HepG2 (cell line): Measurements from ENCODE around the gene MOBP. TPM values are rescaled to one million over a fixed set of nuclear protein-coding genes. Genes with fewer than 3 reads are reported as not detected.

ENCODE experiments used
- ATAC-seq: fragments of 200-7000 bp; cut with Tn5 transposase; 3 replicates; pipeline ENCODE4 v1.9.1; 2020; ENCODE audit warnings: mild to moderate bottlenecking, moderate library complexity
- BruUV-seq: library from RNA; stranded (reverse); fragments of 400-500 nt; replicated peaks from 2 replicates; lab custom pipeline; 2021; lab: Mats Ljungman, UMichigan
- CTCF ChIA-PET: fragments of 300-600 bp; formaldehyde crosslinking; extraction: SDS; loops from one replicate; lab custom pipeline; 2021; ENCODE audit warnings: low total read pairs, inconsistent platforms, low intra/inter-chr PET ratio; lab: Yijun Ruan, JAX
- POLR2A ChIA-PET: fragments of 350-600 bp; sonication (Branson Sonifier 250); formaldehyde crosslinking; loops from one replicate; lab custom pipeline; 2020; ENCODE audit warnings: antibody characterized with exemption, inconsistent platforms; lab: Yijun Ruan, JAX
- DNase-seq: peaks from one replicate; pipeline ENCODE4 v3.0.0-alpha.2; 2015; ENCODE audit warnings: low spot score
- FAIRE-seq: peaks from 3 replicates; lab custom pipeline; 2011; peaks lifted over from hg19 to GRCh38; lab: Jason Lieb, UNC
- H2AFZ ChIP-seq: one replicate; pipeline ENCODE4 v1.6.1; 2011; ENCODE audit warnings: low read length, inconsistent platforms
- H3K27ac ChIP-seq: fragments of 300-600 bp; 3 replicates; pipeline ENCODE4 v1.8.0; 2011; ENCODE audit warnings: mixed run types, mild to moderate bottlenecking, mixed read lengths, low read length, inconsistent platforms; ENCODE audit not compliant: insufficient read depth; ENCODE audit errors: extremely low read length
- H3K27me3 ChIP-seq, 2 experiments: fragments of 200-600 bp in 1 of 2; 2 replicates in 1 of 2; 3 replicates in 1 of 2; pipeline versions ENCODE4 v1.6.0 to v1.8.0; 2011; ENCODE audit warnings: low read length in 2 of 2, mild to moderate bottlenecking in 2 of 2, moderate library complexity in 2 of 2, inconsistent platforms in 1 of 2; ENCODE audit not compliant: insufficient read depth in 2 of 2, control insufficient read depth in 1 of 2
- H3K36me3 ChIP-seq, 2 experiments: fragments of 200-600 bp in 1 of 2; replicated peaks in 1 of 2; 2 replicates in 1 of 2; 3 replicates in 1 of 2; pipeline versions ENCODE4 v1.5.1 to v1.8.0; 2011; ENCODE audit warnings: low read length in 2 of 2, inconsistent platforms in 1 of 2; ENCODE audit not compliant: insufficient read depth in 2 of 2, control insufficient read depth in 1 of 2
- H3K4me1 ChIP-seq: 2 replicates; pipeline ENCODE4 v1.5.1; 2012; ENCODE audit warnings: low read length, inconsistent platforms; ENCODE audit not compliant: insufficient read depth
- H3K4me2 ChIP-seq: 2 replicates; pipeline ENCODE4 v1.6.0; 2011; ENCODE audit warnings: low read depth, low read length, inconsistent platforms
- H3K4me3 ChIP-seq, 3 experiments: fragments of 200-600 bp in 1 of 3; sonication (generic), shearing (Covaris generic) in 1 of 3; replicated peaks in 1 of 3; 2 replicates each; pipeline ENCODE4 v1.5.1; 2011 to 2016; ENCODE audit warnings: low read length in 3 of 3, inconsistent platforms in 2 of 3, low read depth in 2 of 3, mild to moderate bottlenecking in 2 of 3, control low read depth in 1 of 3, mixed read lengths in 1 of 3; ENCODE audit not compliant: insufficient read depth in 1 of 3
- H3K79me2 ChIP-seq: one replicate; pipeline ENCODE4 v1.6.1; 2011; ENCODE audit warnings: low read length, inconsistent platforms; ENCODE audit not compliant: insufficient read depth
- H3K9ac ChIP-seq: 2 replicates; pipeline ENCODE4 v1.6.0; 2011; ENCODE audit warnings: mild to moderate bottlenecking, low read depth, low read length, inconsistent platforms; ENCODE audit not compliant: insufficient read depth
- H3K9me3 ChIP-seq: 2 replicates; pipeline ENCODE4 v1.5.1; 2012; ENCODE audit warnings: mild to moderate bottlenecking, low read length
- H4K20me1 ChIP-seq: 2 replicates; pipeline ENCODE4 v1.6.0; 2011; ENCODE audit warnings: inconsistent platforms, mild to moderate bottlenecking, low read length, moderate library complexity; ENCODE audit not compliant: insufficient read depth
- ARNTL ChIP-seq: sonication (generic); formaldehyde crosslinking; IDR thresholded peaks from 2 replicates; pipeline ENCODE4 v1.4.0; 2020; ENCODE audit warnings: mild to moderate bottlenecking, missing genetic modification reagents
- ATF1 ChIP-seq: IDR thresholded peaks from 2 replicates; pipeline ENCODE4 v1.6.1; 2016; ENCODE audit warnings: mild to moderate bottlenecking, control low read depth
- CCAR2 ChIP-seq: fragments of 200-400 bp; formaldehyde crosslinking; optimal IDR thresholded peaks from 2 replicates; pipeline ENCODE3; 2018; ENCODE audit warnings: low read depth, mild to moderate bottlenecking, low read length, moderate library complexity
- CSRNP2 ChIP-seq: sonication (generic); formaldehyde crosslinking; conservative IDR thresholded peaks from 2 replicates; pipeline ENCODE4 v1.8.0; 2022; ENCODE audit warnings: low read depth, missing genetic modification reagents
- DPF2 ChIP-seq: sonication (generic); formaldehyde crosslinking; IDR thresholded peaks from 2 replicates; pipeline ENCODE4 v1.4.0; 2020; ENCODE audit warnings: mild to moderate bottlenecking, low read depth, missing genetic modification reagents, borderline replicate concordance
- FOSL2 ChIP-seq: sonication (generic); formaldehyde crosslinking; IDR thresholded peaks from 2 replicates; pipeline ENCODE4 v1.4.0; 2020; ENCODE audit warnings: missing genetic modification reagents
- KAT7 ChIP-seq: IDR thresholded peaks from 2 replicates; pipeline ENCODE4 v1.6.1; 2018; ENCODE audit warnings: borderline replicate concordance, missing compliant biosample characterization
- MBD4 ChIP-seq: IDR thresholded peaks from 2 replicates; pipeline ENCODE4 v1.6.1; 2012; ENCODE audit warnings: low read length, inconsistent platforms, borderline replicate concordance
- NR2F2 ChIP-seq: IDR thresholded peaks from 2 replicates; pipeline ENCODE4 v1.6.1; 2012; ENCODE audit warnings: low read depth, inconsistent platforms, borderline replicate concordance
- RAD21 ChIP-seq: fragments of 450-650 bp; formaldehyde crosslinking; IDR thresholded peaks from 2 replicates; pipeline ENCODE4 v1.5.0; 2020; ENCODE audit warnings: mild to moderate bottlenecking
- SALL1 ChIP-seq: sonication (generic); formaldehyde crosslinking; IDR thresholded peaks from 2 replicates; pipeline ENCODE4 v1.8.0; 2022; ENCODE audit warnings: mild to moderate bottlenecking, missing genetic modification reagents
- ZIK1 ChIP-seq: sonication (generic); formaldehyde crosslinking; IDR thresholded peaks from 2 replicates; pipeline ENCODE4 v1.5.0; 2020; ENCODE audit warnings: mild to moderate bottlenecking, low read depth, missing genetic modification reagents, borderline replicate concordance
- ZNF30 ChIP-seq: sonication (generic); formaldehyde crosslinking; IDR thresholded peaks from 2 replicates; pipeline ENCODE4 v1.5.0; 2020; ENCODE audit warnings: mild to moderate bottlenecking, missing genetic modification reagents
- ZNF350 ChIP-seq: sonication (generic); formaldehyde crosslinking; IDR thresholded peaks from 2 replicates; pipeline ENCODE4 v1.4.0; 2020; ENCODE audit warnings: mild to moderate bottlenecking, low read depth, missing genetic modification reagents, borderline replicate concordance
- ZNF674 ChIP-seq: sonication (generic); formaldehyde crosslinking; IDR thresholded peaks from 2 replicates; pipeline ENCODE4 v1.5.0; 2020; ENCODE audit warnings: low read depth, mild to moderate bottlenecking, missing genetic modification reagents
- ZNF746 ChIP-seq: sonication (generic); formaldehyde crosslinking; IDR thresholded peaks from 2 replicates; pipeline ENCODE4 v1.8.0; 2022; ENCODE audit warnings: mild to moderate bottlenecking, missing genetic modification reagents
- ZSCAN20 ChIP-seq: sonication (generic); formaldehyde crosslinking; IDR thresholded peaks from 2 replicates; pipeline ENCODE4 v1.4.0; 2020; ENCODE audit warnings: missing genetic modification reagents, mild to moderate bottlenecking, borderline replicate concordance
- WGBS: methylation state at CpG from one replicate; pipeline ENCODE4 v1.1.6; 2017; ENCODE audit warnings: low lambda C conversion rate; 5-methylcytosine and 5-hydroxymethylcytosine counted together
- in situ Hi-C: cut with HindIII; loops from 2 replicates; pipeline ENCODE4 v1.10.0; 2017; ENCODE audit warnings: low pct_unique_long_range_greater_than_20kb; ENCODE audit not compliant: extremely low pct_ligation_motif_present
- intact Hi-C: fragments of 100-400 bp; cut with micrococcal nuclease; formaldehyde crosslinking; loops from one replicate; pipeline ENCODE4 v1.10.0; 2022; ENCODE audit not compliant: unreplicated experiment
- polyA plus RNA-seq, 8 experiments: library from polyadenylated mRNA; depleted of rRNA in 3 of 8; stranded (reverse) in 7 of 8; unstranded in 1 of 8; fragments of >200 nt; fragmentation: Illumina TruSeq in 4 of 8; extraction: Trizol in 4 of 8; gene quantifications; 2 replicates each; pipeline versions ENCODE4 v1.2.1 to v1.2.3, GENCODE V29; 2011 to 2016; ENCODE audit warnings: low read depth in 4 of 8, missing spikeins in 1 of 8, mixed read lengths in 1 of 8; ENCODE audit not compliant: insufficient read depth in 1 of 8
- total RNA-seq, 5 experiments: library from RNA; depleted of rRNA; stranded (reverse); fragments of >200 nt; fragmentation: Illumina TruSeq; extraction: Trizol; gene quantifications; 2 replicates each; pipeline ENCODE4 v1.2.3, GENCODE V29; 2016; ENCODE audit warnings: low read depth in 1 of 5

Gene MOBP
- total and polyA plus RNA-seq, 2 of the 13 experiments (the other 11 are each of a cell fraction or from before 2014, with no cell fraction given) = not detected

DNA sequence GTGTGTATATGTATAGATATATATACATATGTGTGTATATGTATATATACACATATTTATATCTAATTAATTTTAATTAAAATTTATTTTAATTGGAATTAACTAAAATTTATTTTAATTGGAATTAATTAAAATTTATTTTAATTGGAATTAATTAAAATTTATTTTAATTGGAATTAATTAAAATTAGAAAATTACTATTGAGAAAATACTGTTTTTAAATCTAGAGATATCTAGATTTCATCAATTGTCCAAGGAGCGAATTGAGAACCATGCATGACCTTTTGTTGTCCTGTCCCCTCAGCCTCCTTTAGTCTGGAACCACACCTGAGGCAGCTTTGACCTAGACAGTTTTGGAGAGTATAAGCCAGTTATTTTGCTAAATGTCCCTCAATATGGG is 1.8 kb downstream of the MOBP start:
- ATAC-seq = no peak
- POLR2A ChIA-PET = no interaction called here
- no peaks in the 10 kb centered on the region for H3K4me1 ChIP-seq

DNA sequence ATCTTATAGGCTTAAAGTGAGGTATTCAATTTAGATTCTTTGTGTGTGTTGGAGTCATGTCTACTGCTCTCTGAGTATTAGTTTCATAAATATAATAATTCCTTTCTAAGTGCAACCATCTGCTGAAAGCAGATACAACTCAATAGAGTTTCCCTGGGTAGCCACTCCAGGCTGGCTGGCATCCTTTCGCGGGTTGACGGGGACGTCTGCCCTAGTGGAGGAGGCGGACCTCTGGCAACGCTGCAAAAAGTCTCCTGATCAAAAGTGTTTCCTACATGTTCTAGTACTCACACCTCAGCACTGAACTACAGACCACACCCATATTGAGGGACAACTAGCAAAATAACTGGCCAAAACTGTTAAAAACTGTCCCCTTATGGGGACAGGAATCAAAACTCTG is 2.5 kb downstream of the MOBP start:
- Histone ChIP-seq H2AFZ (no peak overlapping the region), H3K36me3 (no peaks in the 10 kb centered on the region), H3K9ac (no peak overlapping the region), H3K4me1 (no peaks in the 10 kb centered on the region), H3K27ac (no peak overlapping the region), H3K79me2 (no peaks in the 10 kb centered on the region), H3K4me3 (no peak overlapping the region), H3K4me2 (no peak overlapping the region), H3K9me3 (no peaks in the 10 kb centered on the region), H4K20me1 (no peaks in the 10 kb centered on the region), H3K27me3 (peaks cover 0 to 6% of the 10 kb centered on the region in 2 experiments; a peak in 1 of 5 replicates)
- POLR2A ChIA-PET = no interaction called here
- in situ Hi-C loops (no loop called here), intact Hi-C loops (no loop called here)
- FAIRE-seq (no peak), ATAC-seq (no peak), DNase-seq (no peak)
- no TSS peak for BruUV-seq
- 0% methylated on average over 6 of the region's 6 CpGs for WGBS
- CTCF ChIA-PET = no interaction called here
- TF ChIP-seq CCAR2 = no peak
- TF ChIP-seq NR2F2 = no peak
- TF ChIP-seq ZNF350 (CRISPR knock-in tag) = no peak
- no peak for TF ChIP-seq DPF2 (CRISPR knock-in tag)
- TF ChIP-seq ZNF746 (CRISPR knock-in tag) = no peak
- no peak for TF ChIP-seq MBD4
- no peak for TF ChIP-seq KAT7 (CRISPR knock-in tag)
- no peak for TF ChIP-seq ARNTL (CRISPR knock-in tag)

More for the DNA sequence above, 1.8 kb downstream of the MOBP start:
- FAIRE-seq (no peak), DNase-seq (no peak)
- Histone ChIP-seq H3K27ac (no peak overlapping the region), H3K4me2 (no peak overlapping the region), H3K9ac (no peak overlapping the region), H3K36me3 (no peaks in the 10 kb centered on the region), H3K27me3 (peaks cover 0 to 6% of the 10 kb centered on the region in 2 experiments; a peak in 1 of 5 replicates), H3K79me2 (no peaks in the 10 kb centered on the region), H3K4me3 (no peak overlapping the region), H4K20me1 (no peaks in the 10 kb centered on the region), H2AFZ (no peak overlapping the region), H3K9me3 (no peaks in the 10 kb centered on the region)
- CTCF ChIA-PET = no interaction called here
- WGBS = 3% methylated on average over 1 of the region's 1 CpG
- intact Hi-C loops = no loop called here
- TF ChIP-seq ZIK1 (CRISPR knock-in tag) (no peak), RAD21 (CRISPR knock-in tag) (no peak), ZSCAN20 (CRISPR knock-in tag) (no peak), SALL1 (CRISPR knock-in tag) (no peak), ZNF30 (CRISPR knock-in tag) (no peak), ZNF674 (no peak), FOSL2 (no peak), CSRNP2 (CRISPR knock-in tag) (no peak), ATF1 (CRISPR knock-in tag) (no peak)
- BruUV-seq = no TSS peak
- in situ Hi-C loops = no loop called here
